GM21825 (cell line): Measurements from ENCODE around the gene RBM26.
"Not testable (repeated sequence)": the region's sequence is repeated elsewhere in the genome, so short reads cannot be mapped to it uniquely, and the experiment has no call there.

ENCODE experiments used
- ATAC-seq: cut with Tn5 transposase; IDR thresholded peaks from one replicate; pipeline ENCODE4 v1.9.1; 2021; ENCODE audit warnings: mild to moderate bottlenecking, moderate library complexity; ENCODE audit not compliant: unreplicated experiment

Gene RBM26

GRCh38 chr13:79282976-79283375 is 123.1 kb downstream of the RBM26 start:
- ATAC-seq, result no peak

GRCh38 chr13:79282508-79282907 is 123.5 kb downstream of the RBM26 start:
- no peak for ATAC-seq

- ATAC-seq, result no peak
Measured at GRCh38 chr13:79281339-79281747, 124.7 kb downstream of the RBM26 start.

GRCh38 chr13:79279735-79280134 is 126.3 kb downstream of the RBM26 start:
- not testable (repeated sequence) for ATAC-seq

- ATAC-seq, result no peak
Measured at GRCh38 chr13:79273045-79273444, 133.0 kb downstream of the RBM26 start.

- no peak for ATAC-seq
Measured at GRCh38 chr13:79271616-79272015, 134.4 kb downstream of the RBM26 start.

GRCh38 chr13:79270859-79271258 is 135.2 kb downstream of the RBM26 start:
- no peak for ATAC-seq
